MM.1S (cell line): ENCODE data around the gene JAG2.

ENCODE experiments used
- DNase-seq: peaks from one replicate; pipeline ENCODE4 v3.0.0-alpha.2; 2015
- H2AFZ ChIP-seq: fragments of 300-600 bp; sonication (generic); 2 replicates; pipeline ENCODE4 v1.6.0; 2016; ENCODE audit warnings: antibody characterized with exemption, low read length
- H3F3A ChIP-seq: fragments of 300-600 bp; sonication (generic); 2 replicates; pipeline ENCODE4 v1.6.1; 2016; ENCODE audit warnings: mild to moderate bottlenecking, antibody characterized with exemption, low read length, moderate library complexity, mixed read lengths; ENCODE audit not compliant: insufficient read depth
- H3K27ac ChIP-seq: fragments of 300-600 bp; sonication (generic); 2 replicates; pipeline ENCODE4 v1.5.1; 2016; ENCODE audit warnings: mild to moderate bottlenecking, low read length
- H3K27me3 ChIP-seq: fragments of 300-600 bp; sonication (generic); replicated peaks from 2 replicates; pipeline ENCODE4 v1.6.0; 2016; ENCODE audit warnings: low read length; ENCODE audit not compliant: insufficient read depth
- H3K36me3 ChIP-seq: fragments of 300-600 bp; sonication (generic); replicated peaks from 2 replicates; pipeline ENCODE4 v1.6.1; 2016; ENCODE audit warnings: mild to moderate bottlenecking, low read length, mixed read lengths; ENCODE audit not compliant: insufficient read depth
- H3K4me1 ChIP-seq: fragments of 300-600 bp; sonication (generic); 2 replicates; pipeline ENCODE4 v1.6.1; 2016; ENCODE audit warnings: low read length, mixed read lengths
- H3K4me2 ChIP-seq: fragments of 300-600 bp; sonication (generic); 2 replicates; pipeline ENCODE4 v1.6.0; 2016; ENCODE audit warnings: low read depth, low read length
- H3K4me3 ChIP-seq: fragments of 300-600 bp; sonication (generic); 2 replicates; pipeline ENCODE4 v1.5.1; 2016; ENCODE audit warnings: low read length, mixed read lengths
- H3K79me2 ChIP-seq: fragments of 300-600 bp; sonication (generic); 2 replicates; pipeline ENCODE4 v1.6.1; 2016; ENCODE audit warnings: mixed run types, low read length, mixed read lengths
- H3K9ac ChIP-seq: fragments of 300-600 bp; sonication (generic); 2 replicates; pipeline ENCODE4 v1.6.1; 2016; ENCODE audit warnings: low read length, mixed read lengths
- H3K9me2 ChIP-seq: fragments of 300-600 bp; sonication (generic); replicated peaks from 2 replicates; pipeline ENCODE4 v1.6.1; 2016; ENCODE audit warnings: mild to moderate bottlenecking, low read length, mixed read lengths; ENCODE audit not compliant: insufficient read depth
- H3K9me3 ChIP-seq: fragments of 300-600 bp; sonication (generic); replicated peaks from 2 replicates; pipeline ENCODE4 v1.6.1; 2016; ENCODE audit warnings: mild to moderate bottlenecking, low read length, mixed read lengths; ENCODE audit not compliant: insufficient read depth
- H4K20me1 ChIP-seq: fragments of 300-600 bp; sonication (generic); 2 replicates; pipeline ENCODE4 v1.6.1; 2016; ENCODE audit warnings: mild to moderate bottlenecking, low read length, moderate library complexity, mixed read lengths; ENCODE audit not compliant: insufficient read depth
- CTCF ChIP-seq: fragments of 300-600 bp; sonication (generic); IDR thresholded peaks from 2 replicates; pipeline ENCODE4 v1.5.1; 2016; ENCODE audit warnings: antibody characterized with exemption, low read length, mixed read lengths
- EZH2 ChIP-seq: fragments of 300-600 bp; sonication (generic); optimal IDR thresholded peaks from 2 replicates; pipeline ENCODE3; 2017; ENCODE audit warnings: low read depth, mild to moderate bottlenecking, antibody characterized with exemption, low read length, mixed read lengths
- EZH2phosphoT487 ChIP-seq: fragments of 300-600 bp; sonication (generic); IDR thresholded peaks from 2 replicates; pipeline ENCODE4 v1.6.1; 2018; ENCODE audit warnings: antibody characterized with exemption, low read length

JAG2 gene

GRCh38 chr14:105123981-105124765 lies 44.4 kb downstream of the JAG2 start:
- no peaks in the 10 kb centered on the region for H3K79me2 ChIP-seq
- no peak overlapping the region for H2AFZ ChIP-seq
- H3F3A ChIP-seq, result no peaks in the 10 kb centered on the region
- H3K36me3 ChIP-seq, result no peaks in the 10 kb centered on the region
- peaks cover 89% of the 10 kb centered on the region for H3K27me3 ChIP-seq
- no peaks in the 10 kb centered on the region for H3K9me2 ChIP-seq
- H3K27ac ChIP-seq, result no peak overlapping the region
- no peak overlapping the region for H3K9ac ChIP-seq
- no peaks in the 10 kb centered on the region for H3K4me1 ChIP-seq
- TF ChIP-seq CTCF (no peak), EZH2phosphoT487 (no peak), EZH2 (no peak)
- no peak for DNase-seq
- H3K4me3 ChIP-seq, result no peak overlapping the region
- no peaks in the 10 kb centered on the region for H4K20me1 ChIP-seq
- H3K4me2 ChIP-seq, result no peak overlapping the region
- H3K9me3 ChIP-seq, result no peaks in the 10 kb centered on the region

- Histone ChIP-seq H3K27ac (no peak overlapping the region), H3K27me3 (peaks cover 86% of the 10 kb centered on the region), H3K4me2 (no peak overlapping the region), H3K4me1 (no peaks in the 10 kb centered on the region), H3K36me3 (no peaks in the 10 kb centered on the region), H3F3A (no peaks in the 10 kb centered on the region), H3K9me2 (no peaks in the 10 kb centered on the region), H3K9me3 (no peaks in the 10 kb centered on the region), H2AFZ (no peak overlapping the region), H3K9ac (no peak overlapping the region), H3K79me2 (no peaks in the 10 kb centered on the region), H3K4me3 (no peak overlapping the region), H4K20me1 (no peaks in the 10 kb centered on the region)
- no peak for DNase-seq
- no peak for TF ChIP-seq EZH2phosphoT487
These were observed 45.4 kb downstream of the JAG2 start for GRCh38 chr14:105123064-105123665.

GRCh38 chr14:105120056-105120455 lies 48.5 kb downstream of the JAG2 start:
- Histone ChIP-seq H3K79me2 (no peaks in the 10 kb centered on the region), H3K4me1 (no peaks in the 10 kb centered on the region), H3K9me3 (no peaks in the 10 kb centered on the region), H3F3A (no peaks in the 10 kb centered on the region), H3K27ac (no peak overlapping the region), H3K4me3 (no peak overlapping the region), H3K9ac (no peak overlapping the region), H2AFZ (no peak overlapping the region), H4K20me1 (no peaks in the 10 kb centered on the region), H3K36me3 (no peaks in the 10 kb centered on the region), H3K27me3 (peaks cover 71% of the 10 kb centered on the region), H3K4me2 (no peak overlapping the region), H3K9me2 (no peaks in the 10 kb centered on the region)
- DNase-seq, result no peak
- TF ChIP-seq EZH2phosphoT487, result no peak
- no peak for TF ChIP-seq EZH2
- no peak for TF ChIP-seq CTCF
